LNCaP clone FGC (cell line): ENCODE results near the gene NAALADL1.

Experiments used
- DNase-seq: peaks from one replicate; pipeline ENCODE4 v3.0.0-alpha.2; 2011; ENCODE audit warnings: low read depth
- H3K4me3 ChIP-seq: 2 replicates; pipeline ENCODE4 v1.5.1; 2011; ENCODE audit warnings: mild to moderate bottlenecking, low read depth, low read length, control low read depth
- TF ChIP-seq, protein P1 (sequence below): IDR thresholded peaks from 2 replicates; pipeline ENCODE4 v1.5.1; 2012; ENCODE audit warnings: mild to moderate bottlenecking; ENCODE audit not compliant: control insufficient read depth, insufficient read depth; ENCODE audit errors: extremely low read depth

Gene NAALADL1

DNA sequence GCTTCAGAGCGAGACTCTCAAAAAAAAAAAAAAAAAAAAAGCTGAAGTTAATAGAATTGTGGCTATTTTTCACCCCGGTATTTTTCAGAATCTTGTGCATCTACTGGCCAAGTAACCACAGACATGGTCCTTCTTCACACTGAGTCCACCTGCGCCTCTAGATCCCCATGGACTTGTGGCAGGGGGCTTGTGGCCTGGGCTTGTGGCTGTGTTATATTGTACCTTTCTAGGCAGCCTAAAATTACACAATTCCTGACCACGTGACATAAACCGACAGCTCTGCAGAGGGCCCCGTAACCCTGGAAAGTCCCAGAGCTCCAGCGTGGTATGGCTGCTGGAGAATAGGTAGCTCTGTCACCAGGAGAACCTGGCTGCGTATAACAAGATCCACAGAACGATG, 10.9 kb upstream of the NAALADL1 start:
- DNase-seq, result no peak
- TF ChIP-seq, protein P1, sequence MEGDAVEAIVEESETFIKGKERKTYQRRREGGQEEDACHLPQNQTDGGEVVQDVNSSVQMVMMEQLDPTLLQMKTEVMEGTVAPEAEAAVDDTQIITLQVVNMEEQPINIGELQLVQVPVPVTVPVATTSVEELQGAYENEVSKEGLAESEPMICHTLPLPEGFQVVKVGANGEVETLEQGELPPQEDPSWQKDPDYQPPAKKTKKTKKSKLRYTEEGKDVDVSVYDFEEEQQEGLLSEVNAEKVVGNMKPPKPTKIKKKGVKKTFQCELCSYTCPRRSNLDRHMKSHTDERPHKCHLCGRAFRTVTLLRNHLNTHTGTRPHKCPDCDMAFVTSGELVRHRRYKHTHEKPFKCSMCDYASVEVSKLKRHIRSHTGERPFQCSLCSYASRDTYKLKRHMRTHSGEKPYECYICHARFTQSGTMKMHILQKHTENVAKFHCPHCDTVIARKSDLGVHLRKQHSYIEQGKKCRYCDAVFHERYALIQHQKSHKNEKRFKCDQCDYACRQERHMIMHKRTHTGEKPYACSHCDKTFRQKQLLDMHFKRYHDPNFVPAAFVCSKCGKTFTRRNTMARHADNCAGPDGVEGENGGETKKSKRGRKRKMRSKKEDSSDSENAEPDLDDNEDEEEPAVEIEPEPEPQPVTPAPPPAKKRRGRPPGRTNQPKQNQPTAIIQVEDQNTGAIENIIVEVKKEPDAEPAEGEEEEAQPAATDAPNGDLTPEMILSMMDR, result no peak
- H3K4me3 ChIP-seq, result no peak overlapping the region

DNA sequence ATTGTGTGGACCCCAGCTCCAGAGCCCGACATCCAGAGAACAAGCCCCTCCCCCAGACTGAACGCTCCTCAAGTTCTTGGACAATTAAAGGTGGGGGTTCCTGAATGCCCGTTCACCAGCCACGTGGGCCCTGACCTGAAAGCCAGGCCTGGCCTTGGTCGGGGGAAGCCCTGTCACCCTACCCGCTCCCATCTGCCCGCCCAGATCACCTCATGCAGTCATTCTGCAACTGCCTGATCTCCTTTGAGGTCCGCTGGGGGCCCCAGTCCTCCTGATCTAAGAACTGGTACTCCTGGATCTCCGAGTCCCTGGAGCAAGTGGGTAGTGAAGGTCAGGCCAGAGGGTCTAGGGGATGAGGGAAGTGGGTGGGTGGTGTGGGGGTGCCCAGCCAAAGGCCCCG, 9.1 kb upstream of the NAALADL1 start:
- TF ChIP-seq, protein P1, result no peak
- no peak for DNase-seq
- no peak overlapping the region for H3K4me3 ChIP-seq

DNA sequence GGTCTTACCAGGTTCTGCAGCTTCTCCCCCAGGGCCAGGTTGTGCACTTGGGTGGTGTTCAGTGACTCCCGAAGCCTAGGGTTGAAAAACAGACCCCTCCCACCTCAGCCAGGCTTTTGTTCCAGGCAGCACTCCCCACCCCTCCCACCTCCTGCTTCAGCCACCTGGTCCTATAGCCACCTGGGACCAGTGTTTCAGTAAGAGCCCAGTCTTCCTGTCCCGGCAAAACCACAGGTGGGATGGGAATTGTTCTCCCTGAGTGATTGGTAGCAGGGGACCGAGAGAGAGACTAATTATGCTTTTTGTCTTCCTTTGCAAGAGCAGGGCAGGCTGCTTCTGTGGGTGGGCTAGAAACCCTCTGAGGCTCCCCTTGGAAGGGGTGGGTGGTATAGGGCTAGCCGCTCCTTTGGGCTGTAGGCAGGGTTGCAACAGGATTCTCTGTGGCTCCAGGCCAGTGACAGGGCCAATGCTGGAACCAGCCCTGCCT, 8.5 kb upstream of the NAALADL1 start:
- H3K4me3 ChIP-seq, result no peak overlapping the region
- DNase-seq, result no peak

DNA sequence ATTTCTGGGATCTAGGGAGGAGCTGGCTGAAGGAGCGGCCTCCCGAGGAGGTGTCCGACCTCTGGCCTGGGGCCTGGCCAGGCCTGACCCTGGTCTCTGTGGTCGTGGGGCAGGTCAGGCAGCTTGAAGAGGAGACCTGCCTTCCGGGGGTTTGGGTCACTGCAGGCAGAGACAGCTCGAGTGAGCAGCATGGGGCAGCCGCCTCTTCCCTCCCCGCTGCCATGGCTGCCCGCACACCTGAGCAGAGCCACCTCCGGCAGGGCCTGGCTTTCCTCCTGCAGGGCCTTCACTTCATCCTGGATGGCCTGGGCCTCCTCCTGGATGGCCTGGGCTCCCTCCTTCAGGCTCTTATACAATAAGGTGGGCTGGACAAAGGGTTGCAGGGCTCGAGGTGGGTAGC, 8.0 kb upstream of the NAALADL1 start:
- H3K4me3 ChIP-seq, result no peak overlapping the region
- DNase-seq, result no peak
- TF ChIP-seq, protein P1, result no peak

More for the DNA sequence above, 8.5 kb upstream of the NAALADL1 start:
- TF ChIP-seq, protein P1, result no peak

DNA sequence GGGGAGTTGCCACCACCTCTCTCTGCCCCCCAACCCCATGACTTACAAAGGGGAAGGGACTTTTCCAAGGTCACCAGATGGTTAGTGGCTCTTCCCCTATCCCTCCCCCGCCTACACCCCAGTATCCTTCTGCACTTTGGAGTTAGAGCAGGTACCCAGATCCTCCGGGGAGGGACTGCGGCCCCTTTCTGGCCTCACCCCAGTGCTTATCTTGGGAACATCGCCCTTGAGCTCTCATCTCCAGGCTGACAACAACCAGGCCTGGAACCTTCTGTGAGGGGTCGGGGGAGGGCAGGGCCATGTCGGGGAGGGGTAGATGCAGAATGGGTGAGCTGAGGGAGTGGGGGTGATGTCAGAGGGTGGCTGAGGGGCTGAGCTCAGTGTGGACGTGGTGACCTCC, 7.5 kb upstream of the NAALADL1 start:
- H3K4me3 ChIP-seq, result no peak overlapping the region
- DNase-seq, result no peak
- TF ChIP-seq, protein P1, result no peak

DNA sequence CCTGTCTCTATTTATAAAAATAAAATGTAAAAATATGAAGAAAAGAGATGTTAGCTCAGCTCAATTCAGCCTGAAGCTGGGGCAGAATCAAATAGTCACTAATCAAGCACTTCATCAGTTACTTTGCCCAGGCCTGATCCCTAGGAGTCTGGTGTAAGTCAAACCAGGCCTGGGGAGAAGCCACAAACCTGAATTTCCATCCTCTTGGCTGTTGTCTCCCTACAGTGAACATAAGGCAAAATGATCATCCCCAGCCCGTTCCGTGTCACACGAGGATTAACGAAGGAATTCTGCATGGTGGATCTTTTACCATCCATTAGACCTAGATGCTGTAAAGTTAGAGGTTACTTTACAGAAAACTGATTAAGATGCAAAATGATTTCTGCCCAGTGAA, 6.5 kb upstream of the NAALADL1 start:
- no peak for DNase-seq
- TF ChIP-seq, protein P1, result no peak
- H3K4me3 ChIP-seq, result no peak overlapping the region

DNA sequence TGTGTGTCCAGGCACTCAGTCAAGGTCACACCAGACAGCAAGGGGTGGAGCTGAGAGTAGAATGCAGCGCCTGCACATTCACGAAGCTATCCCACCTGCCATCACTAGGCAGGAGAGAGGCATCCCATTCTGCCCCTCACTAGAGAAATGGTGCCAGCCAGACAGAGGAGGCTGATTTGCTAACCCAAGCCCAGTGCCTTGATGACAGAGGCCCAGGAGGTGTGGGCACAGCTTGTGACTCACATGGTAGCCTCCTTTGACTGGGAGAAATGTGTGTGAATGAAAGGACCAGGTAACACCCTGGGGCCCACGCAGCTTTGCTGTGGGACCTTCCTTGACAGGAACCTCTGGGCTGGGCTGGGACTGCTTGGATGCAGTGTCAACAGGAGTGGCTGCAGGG, 5.2 kb upstream of the NAALADL1 start:
- DNase-seq, result no peak
- no peak overlapping the region for H3K4me3 ChIP-seq
- TF ChIP-seq, protein P1, result no peak
